SH-SY5Y (cell line): ENCODE measurements around the gene RAX.

Experiments
- GATA2 ChIP-seq: IDR thresholded peaks from 2 replicates; pipeline ENCODE4 v1.6.1; 2011; ENCODE audit warnings: mild to moderate bottlenecking, low read depth, low read length
- GATA3 ChIP-seq: IDR thresholded peaks from 2 replicates; pipeline ENCODE4 v1.6.1; 2011; ENCODE audit warnings: low read depth, mild to moderate bottlenecking, low read length, moderate library complexity

GRCh38 chr18:59271606-59272220, 1.5 kb downstream of the RAX start:
- TF ChIP-seq GATA2: no peak
- no peak for TF ChIP-seq GATA3
